Aorta (tissue), 5 donors: ENCODE measurements around the gene PHACTR3. TPM values are rescaled to one million over a fixed set of nuclear protein-coding genes. Genes with fewer than 3 reads are reported as not detected.
A peak's percentile ranks its signal among the peaks of the same experiment; 100 is the strongest.

Experiments
- ATAC-seq: fragments of 200-7000 bp; cut with Tn5 transposase; one replicate; pipeline ENCODE4 v1.9.1; 2022; ENCODE audit warnings: moderate library complexity; ENCODE audit not compliant: low FRiP score
- DNase-seq, 2 donors: peaks; one replicate each; pipeline ENCODE4 v3.0.0-alpha.2; 2020
- H3K27ac ChIP-seq, 2 donors: one replicate each; pipeline ENCODE4 v1.5.1; 2013; ENCODE audit warnings: low read length in 2 of 2, mild to moderate bottlenecking in 2 of 2, moderate library complexity in 2 of 2, control low read depth in 1 of 2, inconsistent platforms in 1 of 2, low read depth in 1 of 2
- H3K27me3 ChIP-seq, 2 donors: one replicate each; pipeline ENCODE4 v1.6.1; 2013; ENCODE audit warnings: control low read depth in 1 of 2, low read length in 1 of 2, mild to moderate bottlenecking in 1 of 2, moderate library complexity in 1 of 2; ENCODE audit not compliant: insufficient read depth in 2 of 2, control insufficient read depth in 1 of 2
- H3K36me3 ChIP-seq, 2 donors: one replicate each; pipeline ENCODE4 v1.6.1; 2013; ENCODE audit warnings: control low read depth in 1 of 2, low read length in 1 of 2, mild to moderate bottlenecking in 1 of 2; ENCODE audit not compliant: insufficient read depth in 2 of 2, control insufficient read depth in 1 of 2
- H3K4me1 ChIP-seq, 2 donors: one replicate each; pipeline ENCODE4 v1.6.1; 2013; ENCODE audit warnings: low read length in 2 of 2, control low read depth in 1 of 2, mild to moderate bottlenecking in 1 of 2, moderate library complexity in 1 of 2; ENCODE audit not compliant: insufficient read depth in 2 of 2, control insufficient read depth in 1 of 2
- H3K4me3 ChIP-seq, 2 donors: one replicate each; pipeline ENCODE4 v1.5.1; 2013; ENCODE audit warnings: low read length in 2 of 2, control low read depth in 1 of 2, mild to moderate bottlenecking in 1 of 2
- H3K9me3 ChIP-seq: one replicate; pipeline ENCODE4 v1.6.1; 2013; ENCODE audit warnings: mild to moderate bottlenecking, low read length; ENCODE audit not compliant: control insufficient read depth
- WGBS, 2 donors: extraction: QIAGEN DNeasy Blood & Tissue Kit; methylation state at CpG; one replicate each; pipeline ENCODE4 v1.1.7; 2013; 5-methylcytosine and 5-hydroxymethylcytosine counted together
- intact Hi-C, 2 donors: fragments of 100-400 bp; cut with DNase I; formaldehyde crosslinking; loops; one replicate each; pipeline versions ENCODE4 v1.14.2 to v1.15.0; 2022
- polyA plus RNA-seq, 2 donors: library from polyadenylated mRNA; stranded (reverse); fragments of 200-250 nt; gene quantifications; one replicate each; pipeline ENCODE4 v1.2.3, GENCODE V29; 2013
- total RNA-seq, 2 donors: library from RNA; stranded (reverse); fragmentation: NEBNext Ultra II Directional; extraction: Animal tissue kit (Norgen Biotek cat#: 25700); gene quantifications; one replicate each; pipeline ENCODE4 v1.2.1, GENCODE V29; 2021
- donor health status: healthy with polysubstance abuse.
- donor health status: Bipolar disorder and iron deficiency.
- donor health status: DM: no; HTN: no; CAD: no.
- donor health status: DM: no; HTN: no; CAD: no.
- donor health status: DM: yes; HTN: yes; CAD: no.

The PHACTR3 gene
- total and polyA plus RNA-seq, 4 donors, result 0.16 to 0.27 TPM; not detected in 2

DNA sequence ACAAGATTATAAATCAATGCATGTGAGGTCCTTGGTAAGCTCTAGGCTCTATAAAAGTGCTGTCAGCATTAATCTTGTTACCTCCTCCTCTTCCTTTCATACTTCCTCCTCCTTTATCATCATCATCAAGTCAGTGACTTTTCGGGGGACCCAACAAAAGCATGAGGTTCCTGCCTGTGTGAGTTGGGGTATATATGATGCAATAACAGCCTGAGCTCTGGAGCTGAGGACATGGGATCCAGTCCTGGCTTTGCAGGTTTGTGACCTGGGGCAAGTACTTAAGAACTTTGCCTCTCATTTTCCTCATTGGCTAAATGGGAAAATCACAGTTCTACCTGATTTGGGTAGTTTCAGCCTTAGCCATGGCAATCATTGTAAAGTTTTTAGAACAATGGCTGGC is 7.1 kb upstream of the PHACTR3 start:
- DNase-seq (no peak), ATAC-seq (no peak)
- Histone ChIP-seq H3K36me3 (no peaks in the 10 kb centered on the region), H3K4me3 (no peak overlapping the region), H3K27me3 (no peaks in the 10 kb centered on the region), H3K27ac (no peak overlapping the region), H3K4me1 (no peaks in the 10 kb centered on the region), H3K9me3 (no peaks in the 10 kb centered on the region)
- intact Hi-C loops, result loop anchor here in 1 of 2 donors (5.0 kb wide), 1 partner anchor 155 kb away; no protein-coding TSS in a partner anchor
- 80 to 82% methylated on average over 1 of the region's 1 CpG for WGBS, 2 donors

- ATAC-seq (peak; percentile 40), DNase-seq (peak in 1 of 2 donors; percentile 74)
- 28 to 30% methylated on average over 13 of the region's 13 CpGs for WGBS, 2 donors
- Histone ChIP-seq H3K27ac (no peak overlapping the region), H3K9me3 (no peaks in the 10 kb centered on the region), H3K4me3 (no peak overlapping the region), H3K36me3 (no peaks in the 10 kb centered on the region), H3K4me1 (no peaks in the 10 kb centered on the region), H3K27me3 (no peaks in the 10 kb centered on the region)
- intact Hi-C loops, result loop anchor here (1.0 to 5.0 kb wide), 2 partner anchors 153 to 154 kb away; no protein-coding TSS in a partner anchor
Measured at GRCh38 chr20:59598625-59599310, 5.6 kb upstream of the PHACTR3 start.

- Histone ChIP-seq H3K27ac (no peak overlapping the region), H3K36me3 (no peaks in the 10 kb centered on the region), H3K4me3 (no peak overlapping the region), H3K4me1 (no peaks in the 10 kb centered on the region), H3K9me3 (no peaks in the 10 kb centered on the region), H3K27me3 (no peaks in the 10 kb centered on the region)
- 93% methylated on average over 3 of the region's 3 CpGs for WGBS, 2 donors
- ATAC-seq (no peak), DNase-seq (peak; percentile 4 to 26)
- intact Hi-C loops, result loop anchor here in 1 of 2 donors (5.0 kb wide), 1 partner anchor 152 kb away; no protein-coding TSS in a partner anchor
Measured at GRCh38 chr20:59599941-59600340, 4.4 kb upstream of the PHACTR3 start.

DNA sequence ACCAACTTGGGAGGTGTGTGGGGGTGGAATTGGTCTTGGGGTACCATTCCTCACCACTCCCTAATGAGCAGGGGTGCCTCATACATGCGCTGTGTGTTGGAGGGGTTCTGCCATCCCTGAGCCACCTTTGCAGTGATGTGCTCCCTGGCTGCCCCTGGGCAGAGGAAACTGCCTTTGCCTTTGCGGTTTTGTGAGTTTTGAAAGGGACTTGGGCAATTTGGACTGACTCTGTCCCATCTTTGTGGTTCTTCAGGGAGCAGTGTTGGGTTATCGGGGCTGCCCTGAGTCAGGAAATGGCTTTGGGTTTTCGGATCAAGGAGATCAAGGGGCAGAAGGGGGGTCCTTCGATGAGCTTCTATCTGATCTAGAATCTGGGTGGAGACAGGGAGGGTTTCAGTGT is 3.9 kb upstream of the PHACTR3 start:
- WGBS, 2 donors, result 81 to 86% methylated on average over 5 of the region's 5 CpGs
- H3K4me1 ChIP-seq, result no peaks in the 10 kb centered on the region
- no peaks in the 10 kb centered on the region for H3K27me3 ChIP-seq
- H3K4me3 ChIP-seq, result no peak overlapping the region
- H3K36me3 ChIP-seq, result no peaks in the 10 kb centered on the region
- intact Hi-C loops, result no loop called here
- no peak overlapping the region for H3K27ac ChIP-seq
- H3K9me3 ChIP-seq, result no peaks in the 10 kb centered on the region
- DNase-seq (peak in 1 of 2 donors; percentile 42), ATAC-seq (no peak)

DNA sequence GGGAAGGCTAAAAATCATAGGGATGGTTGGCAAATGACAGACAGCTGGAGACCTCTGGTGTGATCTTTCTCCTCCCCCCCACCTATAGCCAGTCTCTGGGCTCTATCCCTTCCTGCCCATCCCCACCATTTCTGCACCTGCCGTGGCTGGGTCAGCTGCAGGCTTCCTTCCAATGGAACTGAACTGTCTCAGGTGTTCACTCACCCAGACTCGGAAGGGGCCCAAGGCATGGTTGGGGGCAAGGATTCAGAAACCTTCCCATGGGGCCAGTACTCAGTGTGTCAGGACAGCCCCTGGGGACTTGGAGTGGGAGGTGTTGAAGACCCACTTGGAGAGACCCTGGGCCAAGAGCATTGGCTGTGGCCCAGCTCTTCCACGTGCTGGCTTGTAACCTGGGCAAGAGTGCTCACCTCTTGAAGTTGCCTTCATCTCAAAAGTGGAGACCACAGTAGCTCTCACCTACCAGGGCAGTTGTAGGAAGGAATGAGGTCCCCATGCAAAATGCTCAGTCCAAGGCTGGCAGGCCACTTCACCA is 1.7 kb upstream of the PHACTR3 start:
- Histone ChIP-seq H3K27me3 (no peaks in the 10 kb centered on the region), H3K36me3 (no peaks in the 10 kb centered on the region), H3K27ac (no peak overlapping the region), H3K4me1 (no peaks in the 10 kb centered on the region), H3K4me3 (no peak overlapping the region), H3K9me3 (no peaks in the 10 kb centered on the region)
- no peak for ATAC-seq
- intact Hi-C loops, result no loop called here
- 67 to 71% methylated on average over 3 of the region's 3 CpGs for WGBS, 2 donors
- peak in 1 of 2 donors; percentile 51 for DNase-seq

- WGBS, 2 donors, result 69 to 75% methylated on average over 9 of the region's 9 CpGs
- intact Hi-C loops, result no loop called here
- no peak for ATAC-seq
Measured at GRCh38 chr20:59603176-59603575, 1.2 kb upstream of the PHACTR3 start.

GRCh38 chr20:59604741-59605600 is 631 bp downstream of the PHACTR3 start:
- 1% methylated on average over 75 to 88 of the region's 88 CpGs for WGBS, 2 donors
- DNase-seq, result peak in 1 of 2 donors; percentile 73
- intact Hi-C loops, result no loop called here
- no peaks in the 10 kb centered on the region for H3K4me1 ChIP-seq
- no peak overlapping the region for H3K27ac ChIP-seq
- H3K36me3 ChIP-seq, result no peaks in the 10 kb centered on the region
- H3K4me3 ChIP-seq, result no peak overlapping the region
- no peaks in the 10 kb centered on the region for H3K9me3 ChIP-seq
- no peak for ATAC-seq
- no peaks in the 10 kb centered on the region for H3K27me3 ChIP-seq

More at GRCh38 chr20:59603176-59603575, 1.2 kb upstream of the PHACTR3 start:
- no peak for DNase-seq
- Histone ChIP-seq H3K4me3 (no peak overlapping the region), H3K9me3 (no peaks in the 10 kb centered on the region), H3K4me1 (no peaks in the 10 kb centered on the region), H3K27me3 (no peaks in the 10 kb centered on the region), H3K27ac (no peak overlapping the region), H3K36me3 (no peaks in the 10 kb centered on the region)

DNA sequence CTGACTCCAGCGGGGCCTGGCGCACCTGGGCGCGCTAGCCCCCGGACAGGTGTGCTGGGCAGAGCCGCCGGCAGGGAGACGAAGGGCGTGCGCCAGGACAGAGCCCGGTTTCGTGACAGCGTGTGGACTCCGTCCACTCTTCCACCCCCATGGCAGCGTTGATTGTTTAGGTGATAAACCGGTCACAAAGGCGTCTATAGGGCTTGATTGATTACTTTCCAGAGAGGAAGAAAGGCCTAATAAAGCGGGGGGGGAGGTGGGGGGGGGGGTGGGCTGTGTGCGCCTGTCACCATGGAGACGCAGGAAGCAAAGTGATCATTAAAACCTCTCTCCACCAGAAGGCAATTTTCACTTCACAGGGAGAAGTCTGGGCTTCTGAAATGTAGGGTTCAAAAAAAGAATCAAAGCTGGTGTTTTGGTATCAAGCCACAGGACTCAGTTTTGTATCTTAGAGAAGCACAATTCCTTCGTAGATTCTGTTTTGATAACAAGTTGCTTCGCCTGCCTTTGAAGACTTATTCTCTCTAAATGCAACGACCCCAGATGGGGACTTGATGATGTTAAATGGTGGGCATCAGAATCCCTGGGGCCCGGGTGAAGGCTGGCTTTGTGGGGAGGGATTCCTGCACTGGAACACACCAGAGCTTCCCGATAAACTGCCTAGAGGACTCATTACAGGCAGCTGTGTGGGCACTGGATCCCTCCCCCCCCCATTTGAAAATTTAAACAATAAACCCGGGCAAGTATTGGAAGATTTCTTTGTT is 1.4 kb downstream of the PHACTR3 start:
- intact Hi-C loops, result no loop called here
- 11% methylated on average over 25 to 26 of the region's 26 CpGs for WGBS, 2 donors
- no peaks in the 10 kb centered on the region for H3K27me3 ChIP-seq

More for the DNA sequence above, 1.4 kb downstream of the PHACTR3 start:
- DNase-seq (peak in 1 of 2 donors; percentile 15), ATAC-seq (no peak)
- Histone ChIP-seq H3K27ac (no peak overlapping the region), H3K4me1 (no peaks in the 10 kb centered on the region), H3K4me3 (no peak overlapping the region), H3K9me3 (no peaks in the 10 kb centered on the region), H3K36me3 (no peaks in the 10 kb centered on the region)
